Heart right ventricle (tissue), 16 donors: ENCODE results near the gene PSMD4. TPM values are rescaled to one million over a fixed set of nuclear protein-coding genes. Genes with fewer than 3 reads are reported as not detected.
"Not testable (repeated sequence)": the region's sequence is repeated elsewhere in the genome, so short reads cannot be mapped to it uniquely, and the experiment has no call there.

Source experiments
- ATAC-seq, 8 donors: fragments of 200-7000 bp; cut with Tn5 transposase; one replicate each; pipeline ENCODE4 v1.9.1; 2020; ENCODE audit warnings: mild to moderate bottlenecking in 8 of 8, moderate library complexity in 8 of 8, moderate number of reproducible peaks in 1 of 8
- DNase-seq, 2 donors: peaks; one replicate each; pipeline ENCODE4 v3.0.0-alpha.2; 2020
- H3K27ac ChIP-seq, 10 donors: fragments of 200-600 bp; sonication (generic) in 2 of 10; one replicate each; pipeline versions ENCODE4 v1.5.0 to v1.8.0; 2020 to 2022; ENCODE audit warnings: mild to moderate bottlenecking in 3 of 10
- H3K27me3 ChIP-seq, 7 donors: fragments of 200-600 bp; one replicate each; pipeline ENCODE4 v1.8.0; 2021 to 2022; ENCODE audit warnings: mild to moderate bottlenecking in 2 of 7
- H3K36me3 ChIP-seq, 9 donors: fragments of 200-600 bp; sonication (generic) in 1 of 9; one replicate each; pipeline versions ENCODE4 v1.5.0 to v1.8.0; 2020 to 2022; ENCODE audit warnings: mild to moderate bottlenecking in 2 of 9
- H3K4me1 ChIP-seq, 9 donors: fragments of 200-600 bp; sonication (generic) in 1 of 9; one replicate each; pipeline versions ENCODE4 v1.5.0 to v1.8.0; 2020 to 2022; ENCODE audit warnings: mild to moderate bottlenecking in 4 of 9
- H3K4me3 ChIP-seq, 10 donors: fragments of 200-600 bp; sonication (generic) in 2 of 10; one replicate each; pipeline versions ENCODE4 v1.5.0 to v1.8.0; 2020 to 2022; ENCODE audit warnings: mild to moderate bottlenecking in 7 of 10, moderate library complexity in 2 of 10
- H3K9me3 ChIP-seq, 11 donors: fragments of 200-600 bp in 10 of 11; sonication (generic) in 2 of 11; one replicate each; pipeline versions ENCODE4 v1.5.0 to v1.8.0; 2013 to 2022; ENCODE audit warnings: mild to moderate bottlenecking in 2 of 11, control low read depth in 1 of 11, moderate library complexity in 1 of 11
- CTCF ChIP-seq, 9 donors: fragments of 200-600 bp; sonication (generic) in 2 of 9; IDR thresholded peaks; one replicate each; pipeline versions ENCODE4 v1.5.0 to v1.8.0; 2021 to 2022; ENCODE audit warnings: antibody characterized with exemption in 9 of 9, mild to moderate bottlenecking in 5 of 9, moderate library complexity in 1 of 9
- WGBS, 2 donors: extraction: QIAGEN DNeasy Blood & Tissue Kit; methylation state at CpG; one replicate each; pipeline ENCODE4 v1.1.7; 2013; ENCODE audit warnings: inconsistent platforms in 1 of 2; 5-methylcytosine and 5-hydroxymethylcytosine counted together
- intact Hi-C, 10 donors: fragments of 100-400 bp; cut with DNase I; formaldehyde crosslinking; loops; one replicate each; pipeline versions ENCODE4 v1.11.1 to v1.14.2; 2022
- polyA plus RNA-seq, 2 donors: library from polyadenylated mRNA; stranded (reverse); fragments of 200-250 nt; gene quantifications; one replicate each; pipeline ENCODE4 v1.2.3, GENCODE V29; 2013
- total RNA-seq, 10 donors: library from RNA; stranded (reverse); fragmentation: NEBNext Ultra II Directional in 3 of 10; extraction: Animal tissue kit (Norgen Biotek cat#: 25700) in 3 of 10; gene quantifications; one replicate each; pipeline versions ENCODE4 v1.2.1 to v1.2.4, GENCODE V29; 2021 to 2023
- donor health status: Arrhythmogenic right ventricular cardiomyopathy.
- donor health status: ischemic (EF 13 %, LVEDD 7.1; RV severe dilation, severe dysfunction).
- donor health status: healthy with polysubstance abuse.
- donor health status: DM: no; HTN: yes; CAD: no.
- donor health status: DM: no; HTN: no; CAD: no.
- donor health status: ischemic (EF 25% LVEDD 6.9; RV normal size, moderate dysfunction).
- donor health status: ischemic (EF 25% LVEDD 5.7; RV mildly dilated, moderate dysfunction).
- donor health status: healthy.
- donor health status: DM: yes; HTN: yes; CAD: no.
- donor health status: Ischemic cardiomyopathy.
- donor health status: ischemic (EF 35%, LVEDD 5.7; RV mildly dilated, moderate dysfunction).
- donor health status: nonischemic (EF 11% LVEDD 7.7; RV severe dilation, severe dysfunction).
- donor health status: DM: yes; HTN: yes; CAD: no.
- donor health status: PGD.
- donor health status: ischemic (EF 29% LVEDD 5.4; RV normal size, mild dysfunction).
- donor health status: nonischemic (EF 23%, LVEDD 6.1; RV moderate dilation, normal function).

PSMD4 gene
- total and polyA plus RNA-seq, 12 donors = 119 to 300 (median 151) TPM

GRCh38 chr1:151273924-151274466 is 19.5 kb downstream of the PSMD4 start:
- Histone ChIP-seq H3K4me3 (no peak overlapping the region), H3K36me3 (peaks cover 0 to 39% (median 9%) of the 10 kb centered on the region in 9 donors), H3K9me3 (no peaks in the 10 kb centered on the region), H3K4me1 (peaks cover 0 to 44% (median 0%) of the 10 kb centered on the region in 9 donors), H3K27me3 (no peaks in the 10 kb centered on the region), H3K27ac (no peak overlapping the region)
- no peak for ATAC-seq
- 77 to 89% methylated on average over 3 of the region's 3 CpGs for WGBS, 2 donors
- no peak for DNase-seq
- intact Hi-C loops = no loop called here
- TF ChIP-seq CTCF (IDR thresholded peaks at IDR 0.05) = no peak

GRCh38 chr1:151275341-151275740 is 20.8 kb downstream of the PSMD4 start:
- peaks cover 0 to 44% (median 0%) of the 10 kb centered on the region in 9 donors for H3K4me1 ChIP-seq
- H3K27me3 ChIP-seq, DNase-seq, H3K4me3 ChIP-seq, ATAC-seq, intact Hi-C loops, H3K27ac ChIP-seq, H3K9me3 ChIP-seq: not testable (repeated sequence)
- H3K36me3 ChIP-seq = peaks cover 0 to 26% (median 5%) of the 10 kb centered on the region in 9 donors
- WGBS, 2 donors = 83 to 93% methylated on average over 5 of the region's 5 CpGs

- intact Hi-C loops = no loop called here
- H3K27me3 ChIP-seq = no peaks in the 10 kb centered on the region
- H3K27ac ChIP-seq = peak overlapping the region in 1 of 10 donors; percentile 60
- H3K4me1 ChIP-seq = peaks cover 0 to 42% (median 5%) of the 10 kb centered on the region in 9 donors
- H3K36me3 ChIP-seq = peaks cover 0 to 9% (median 0%) of the 10 kb centered on the region in 9 donors
- no peaks in the 10 kb centered on the region for H3K9me3 ChIP-seq
- H3K4me3 ChIP-seq = no peak overlapping the region
- DNase-seq (no peak), ATAC-seq (no peak)
- 68 to 76% methylated on average over 2 of the region's 2 CpGs for WGBS, 2 donors
- TF ChIP-seq CTCF (IDR thresholded peaks at IDR 0.05) = no peak
These were observed 22.7 kb downstream of the PSMD4 start for GRCh38 chr1:151277249-151277648.

GRCh38 chr1:151281225-151281968 is 26.9 kb downstream of the PSMD4 start:
- no peaks in the 10 kb centered on the region for H3K27me3 ChIP-seq
- DNase-seq (peak; percentile 94 to 97), ATAC-seq (peak; percentile 84 to 92 (median 87))
- no peaks in the 10 kb centered on the region for H3K9me3 ChIP-seq
- peaks cover 0 to 18% (median 8%) of the 10 kb centered on the region in 9 donors for H3K36me3 ChIP-seq
- peak overlapping the region; percentile 94 to 99 (median 97) for H3K27ac ChIP-seq
- peaks cover 0 to 43% (median 20%) of the 10 kb centered on the region in 9 donors for H3K4me1 ChIP-seq
- intact Hi-C loops = loop anchor here in 4 of 10 donors (1.0 to 10.0 kb wide), 7 partner anchors 27 to 118 kb away; partner anchors contain the start of genes PI4KB (in 2 of the 4), PSMB4 (in 2 of the 4), PIP5K1A (in 1 of the 4) and PSMD4 (in 1 of the 4)
- H3K4me3 ChIP-seq = peak overlapping the region; percentile 63 to 96 (median 84)
- peak in 8 of 9 donors; percentile 25 to 61 (median 48) for TF ChIP-seq CTCF (IDR thresholded peaks at IDR 0.05)
- WGBS, 2 donors = 0 to 1% methylated on average over 46 to 48 of the region's 48 CpGs
